K562 (cell line): ENCODE measurements around the gene RNF175. TPM values are rescaled to one million over a fixed set of nuclear protein-coding genes. Genes with fewer than 3 reads are reported as not detected.

ENCODE experiments used
- ATAC-seq: fragments of 200-7000 bp; cut with Tn5 transposase; 3 replicates; pipeline ENCODE4 v1.9.1; 2020; ENCODE audit warnings: moderate library complexity
- BruUV-seq: library from RNA; stranded (reverse); fragments of 400-500 nt; replicated peaks from 2 replicates; lab custom pipeline; 2021; lab: Mats Ljungman, UMichigan
- CTCF ChIA-PET: fragments of 300-600 bp; formaldehyde crosslinking; extraction: SDS; loops from one replicate; lab custom pipeline; 2021; ENCODE audit warnings: low intra/inter-chr PET ratio; lab: Yijun Ruan, JAX
- POLR2A ChIA-PET: fragments of 300-600, 350-650 bp; sonication (Branson Sonifier 250); formaldehyde crosslinking; extraction: SDS; loops from one replicate; lab custom pipeline; 2021; ENCODE audit warnings: antibody characterized with exemption, inconsistent platforms; lab: Yijun Ruan, JAX
- DNase-seq, 4 experiments: peaks; one replicate each; pipeline versions ENCODE4 v3.0.0 to v3.0.0-alpha.2; 2011 to 2018; ENCODE audit warnings: low spot score in 3 of 4, mixed read lengths in 3 of 4; ENCODE audit errors: extremely low read depth in 1 of 4
- FAIRE-seq: peaks from 2 replicates; lab custom pipeline; 2011; peaks lifted over from hg19 to GRCh38; lab: Jason Lieb, UNC
- H2AFZ ChIP-seq: 2 replicates; pipeline ENCODE4 v1.6.0; 2011; ENCODE audit warnings: low read depth, low read length, control low read depth, inconsistent platforms
- H3K27ac ChIP-seq: fragments of 200-600 bp; 3 replicates; pipeline ENCODE4 v1.8.0; 2011; ENCODE audit warnings: low read depth, mild to moderate bottlenecking, control low read depth, inconsistent platforms, low read length, moderate library complexity, mixed read lengths; ENCODE audit errors: extremely low read depth
- H3K27me3 ChIP-seq, 2 experiments: fragments of 300-600 bp in 1 of 2; 2 replicates in 1 of 2; 3 replicates in 1 of 2; pipeline versions ENCODE4 v1.6.0 to v1.8.0; 2011; ENCODE audit warnings: inconsistent platforms in 2 of 2, low read length in 2 of 2, mild to moderate bottlenecking in 1 of 2, mixed read lengths in 1 of 2, moderate library complexity in 1 of 2; ENCODE audit not compliant: control insufficient read depth in 2 of 2, insufficient read depth in 2 of 2
- H3K36me3 ChIP-seq: fragments of 300-600 bp; 3 replicates; pipeline ENCODE4 v1.8.0; 2011; ENCODE audit warnings: mild to moderate bottlenecking, low read length, inconsistent platforms; ENCODE audit not compliant: control insufficient read depth, insufficient read depth
- H3K4me1 ChIP-seq, 2 experiments: fragments of 200-600 bp in 1 of 2; replicated peaks in 1 of 2; 2 replicates in 1 of 2; 3 replicates in 1 of 2; pipeline versions ENCODE4 v1.5.1 to v1.8.0; 2011; ENCODE audit warnings: inconsistent platforms in 2 of 2, low read length in 2 of 2, mild to moderate bottlenecking in 1 of 2, mixed read lengths in 1 of 2, moderate library complexity in 1 of 2; ENCODE audit not compliant: control insufficient read depth in 2 of 2, insufficient read depth in 2 of 2
- H3K4me2 ChIP-seq: 2 replicates; pipeline ENCODE4 v1.6.1; 2011; ENCODE audit warnings: low read length, control low read depth, inconsistent platforms, mixed read lengths; ENCODE audit not compliant: insufficient read depth
- H3K4me3 ChIP-seq: fragments of 200-600 bp; sonication (generic), shearing (Covaris generic); 2 replicates; pipeline ENCODE4 v1.5.1; 2016; ENCODE audit warnings: control low read depth, inconsistent platforms
- H3K79me2 ChIP-seq: fragments of 200-600 bp; 3 replicates; pipeline ENCODE4 v1.8.0; 2011; ENCODE audit warnings: low read length, inconsistent platforms; ENCODE audit not compliant: control insufficient read depth, insufficient read depth
- H3K9ac ChIP-seq, 2 experiments: 2 replicates each; pipeline versions ENCODE4 v1.6.0 to v1.6.1; 2011; ENCODE audit warnings: low read depth in 2 of 2, low read length in 2 of 2, control low read depth in 1 of 2, inconsistent platforms in 1 of 2, mild to moderate bottlenecking in 1 of 2, mixed read lengths in 1 of 2; ENCODE audit not compliant: insufficient read depth in 1 of 2
- H3K9me1 ChIP-seq: one replicate; pipeline ENCODE4 v1.6.0; 2011; ENCODE audit warnings: inconsistent platforms, mild to moderate bottlenecking, low read length, moderate library complexity; ENCODE audit not compliant: control insufficient read depth, insufficient read depth
- H3K9me3 ChIP-seq: replicated peaks from 2 replicates; pipeline ENCODE4 v1.5.1; 2011; ENCODE audit warnings: low read depth, low read length, inconsistent platforms; ENCODE audit not compliant: control insufficient read depth, insufficient read depth
- H4K20me1 ChIP-seq: replicated peaks from 2 replicates; pipeline ENCODE4 v1.6.1; 2011; ENCODE audit warnings: low read length, inconsistent platforms, mixed read lengths; ENCODE audit not compliant: control insufficient read depth, insufficient read depth
- ELK3 ChIP-seq: fragments of 450-650 bp; formaldehyde crosslinking; IDR thresholded peaks from 2 replicates; pipeline ENCODE4 v1.4.0; 2020; ENCODE audit warnings: mild to moderate bottlenecking
- MGA ChIP-seq: fragments of 450-650 bp; IDR thresholded peaks from 2 replicates; pipeline ENCODE4 v1.6.1; 2016; ENCODE audit warnings: mild to moderate bottlenecking, moderate library complexity
- NFIC ChIP-seq: fragments of 450-650 bp; IDR thresholded peaks from 2 replicates; pipeline ENCODE4 v1.6.1; 2017; ENCODE audit warnings: mild to moderate bottlenecking, inconsistent platforms
- PCBP1 ChIP-seq: fragments of 200-400 bp; formaldehyde crosslinking; IDR thresholded peaks from 2 replicates; pipeline ENCODE4 v1.6.1; 2018; ENCODE audit warnings: mild to moderate bottlenecking, low read depth, low read length; ENCODE audit not compliant: poor library complexity, severe bottlenecking
- SIN3B ChIP-seq: fragments of 450-650 bp; IDR thresholded peaks from 2 replicates; pipeline ENCODE4 v1.6.1; 2017; ENCODE audit warnings: low read depth, mild to moderate bottlenecking, moderate library complexity
- WGBS: fragments of 100-300 bp; shearing (Covaris generic); methylation state at CpG from one replicate; pipeline ENCODE4 v1.1.6; 2016; ENCODE audit warnings: low coverage, mixed read lengths; ENCODE audit not compliant: insufficient coverage; ENCODE audit errors: missing lambda C conversion rate; 5-methylcytosine and 5-hydroxymethylcytosine counted together
- in situ Hi-C: fragments of 300-500 bp; cut with MboI; formaldehyde crosslinking; loops from 4 replicates; pipeline ENCODE4 v1.15.0; 2018; ENCODE audit warnings: inconsistent platforms, mixed read lengths
- intact Hi-C: fragments of 100-400 bp; cut with micrococcal nuclease; formaldehyde crosslinking; loops from 2 replicates; pipeline ENCODE4 v1.14.2; 2022
- polyA plus RNA-seq, 8 experiments: library from polyadenylated mRNA; depleted of rRNA in 4 of 8; stranded (reverse) in 5 of 8; unstranded in 3 of 8; fragments of >200 nt; fragmentation: Nextera tagmentation in 2 of 8; fragmentation: Illumina TruSeq in 1 of 8; extraction: Ambion mirVana in 2 of 8; extraction: Trizol in 1 of 8; gene quantifications; 2 replicates each; pipeline versions ENCODE4 v1.2.1 to v1.2.3, GENCODE V29; 2011 to 2014; ENCODE audit warnings: inconsistent platforms in 1 of 8, missing spikeins in 1 of 8
- total RNA-seq, 7 experiments: library from RNA; depleted of rRNA in 6 of 7; stranded (reverse); fragments of >200 nt in 6 of 7; fragmentation: Illumina TruSeq in 2 of 7; extraction: Trizol in 2 of 7; gene quantifications; 2 replicates each; pipeline versions ENCODE4 v1.2.1 to v1.2.3, GENCODE V29; 2011 to 2021; ENCODE audit warnings: low replicate concordance in 1 of 7
- TF ChIP-seq, protein P1 (sequence below): sonication (generic); formaldehyde crosslinking; IDR thresholded peaks from 2 replicates; pipeline ENCODE4 v1.9.0; 2022; ENCODE audit warnings: mild to moderate bottlenecking, missing genetic modification reagents

Gene RNF175
- total and polyA plus RNA-seq, 9 of the 15 experiments (the other 6 are each of a cell fraction or from before 2014, with no cell fraction given): not detected

DNA sequence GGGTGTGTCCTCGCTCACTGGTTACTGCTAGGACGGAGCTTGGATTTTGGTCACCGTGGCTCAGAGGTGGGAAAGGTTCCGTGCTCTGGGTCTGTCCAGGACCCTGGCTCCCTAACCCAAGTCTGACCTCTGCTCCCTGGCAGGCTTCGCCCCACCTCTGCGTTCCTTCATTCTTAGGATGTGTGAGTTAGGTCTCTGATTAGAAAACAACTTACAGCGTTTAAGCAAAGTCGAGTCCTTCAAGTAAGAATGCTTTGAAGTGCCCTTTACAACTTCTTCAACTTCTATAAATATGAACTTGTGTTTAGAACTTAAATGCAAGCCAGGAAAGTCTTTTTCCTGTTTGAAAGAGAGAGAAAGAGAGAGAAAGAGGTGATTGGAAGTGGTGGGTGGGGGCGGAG lies 74.9 kb downstream of the RNF175 start (continued):
- TF ChIP-seq ELK3 (CRISPR knock-in tag): no peak

GRCh38 chr4:153684182-153684970 lies 75.4 kb downstream of the RNF175 start, which contains the start of gene TLR2:
Gene TLR2, plus strand, starts transcription at chr4:153684280. Its CDS starts 18,628 bp downstream, at chr4:153702908.
- peak within 1 kb of the TSS in 1 of 2 experiments; percentile 35; a peak in 2 of 4 replicates for H3K9ac ChIP-seq
- TF ChIP-seq SIN3B: no peak
- TF ChIP-seq, protein P1, sequence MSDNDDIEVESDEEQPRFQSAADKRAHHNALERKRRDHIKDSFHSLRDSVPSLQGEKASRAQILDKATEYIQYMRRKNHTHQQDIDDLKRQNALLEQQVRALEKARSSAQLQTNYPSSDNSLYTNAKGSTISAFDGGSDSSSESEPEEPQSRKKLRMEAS (CRISPR knock-in tag): 0 out of 2 replicates have a peak, but pooled peaks have one; percentile 31
- TF ChIP-seq NFIC: no peak
- TF ChIP-seq MGA: 0 out of 2 replicates have a peak, but pooled peaks have one; percentile 20
- TF ChIP-seq PCBP1: peak; percentile 30

More at GRCh38 chr4:153684182-153684970, 75.4 kb downstream of the RNF175 start, which contains the start of gene TLR2:
- no TSS peak for BruUV-seq
- Histone ChIP-seq H3K36me3 (no peaks in the 10 kb centered on the region), H2AFZ (peak within 1 kb of the TSS; percentile 51; the same call in 1 of the 2 replicates), H3K27ac (no peak within 1 kb of the TSS), H3K9me3 (no peaks in the 10 kb centered on the region), H3K79me2 (no peaks in the 10 kb centered on the region), H3K4me1 (peaks cover 0 to 13% of the 10 kb centered on the region in 2 experiments; a peak in 2 of 5 replicates), H3K4me3 (no peak within 1 kb of the TSS), H4K20me1 (no peaks in the 10 kb centered on the region), H3K9me1 (no peaks in the 10 kb centered on the region), H3K4me2 (no peak within 1 kb of the TSS), H3K27me3 (peaks cover 25 to 29% of the 10 kb centered on the region in 2 experiments)
- ChIA-PET POLR2A (no interaction called here), CTCF (no interaction called here)
- ATAC-seq (peak; percentile 74), FAIRE-seq (no peak), DNase-seq (peak in 2 of 4 experiments; percentile 6 to 13)
- in situ Hi-C loops: no loop called here
- intact Hi-C loops: no loop called here
- WGBS: 8% methylated on average over 26 of the region's 75 CpGs
